GM20000 (cell line): ENCODE results near the gene PCNA.

ENCODE experiments used
- DNase-seq: peaks from one replicate; pipeline ENCODE4 v3.0.0; 2012; ENCODE audit warnings: low spot score
- TF ChIP-seq, protein P1 (sequence below): IDR thresholded peaks from 2 replicates; pipeline ENCODE4 v1.5.1; 2012; ENCODE audit warnings: mild to moderate bottlenecking, control low read depth; ENCODE audit errors: extremely low read depth, missing control alignments

PCNA gene

DNA sequence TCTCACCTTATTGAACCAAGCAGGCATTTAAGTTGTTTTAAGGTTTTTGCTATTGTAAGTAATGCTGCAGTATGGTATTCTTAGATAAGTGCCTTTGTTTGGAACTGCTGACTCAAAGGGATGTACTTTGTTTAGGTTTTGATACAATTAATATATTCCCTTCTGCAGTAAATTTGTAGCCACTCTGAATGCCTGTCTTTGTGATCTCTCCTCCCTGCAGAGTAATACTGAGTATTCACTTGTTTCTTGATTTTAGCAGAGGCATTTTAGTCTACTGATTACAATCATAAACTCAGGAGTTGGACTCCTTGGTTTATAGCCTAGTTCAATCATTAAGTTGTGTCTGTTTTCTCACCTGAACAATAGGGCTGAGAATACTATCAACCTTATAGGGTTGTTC lies 20.4 kb upstream of the PCNA start:
- no peak for DNase-seq
- TF ChIP-seq, protein P1, sequence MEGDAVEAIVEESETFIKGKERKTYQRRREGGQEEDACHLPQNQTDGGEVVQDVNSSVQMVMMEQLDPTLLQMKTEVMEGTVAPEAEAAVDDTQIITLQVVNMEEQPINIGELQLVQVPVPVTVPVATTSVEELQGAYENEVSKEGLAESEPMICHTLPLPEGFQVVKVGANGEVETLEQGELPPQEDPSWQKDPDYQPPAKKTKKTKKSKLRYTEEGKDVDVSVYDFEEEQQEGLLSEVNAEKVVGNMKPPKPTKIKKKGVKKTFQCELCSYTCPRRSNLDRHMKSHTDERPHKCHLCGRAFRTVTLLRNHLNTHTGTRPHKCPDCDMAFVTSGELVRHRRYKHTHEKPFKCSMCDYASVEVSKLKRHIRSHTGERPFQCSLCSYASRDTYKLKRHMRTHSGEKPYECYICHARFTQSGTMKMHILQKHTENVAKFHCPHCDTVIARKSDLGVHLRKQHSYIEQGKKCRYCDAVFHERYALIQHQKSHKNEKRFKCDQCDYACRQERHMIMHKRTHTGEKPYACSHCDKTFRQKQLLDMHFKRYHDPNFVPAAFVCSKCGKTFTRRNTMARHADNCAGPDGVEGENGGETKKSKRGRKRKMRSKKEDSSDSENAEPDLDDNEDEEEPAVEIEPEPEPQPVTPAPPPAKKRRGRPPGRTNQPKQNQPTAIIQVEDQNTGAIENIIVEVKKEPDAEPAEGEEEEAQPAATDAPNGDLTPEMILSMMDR: no peak

DNA sequence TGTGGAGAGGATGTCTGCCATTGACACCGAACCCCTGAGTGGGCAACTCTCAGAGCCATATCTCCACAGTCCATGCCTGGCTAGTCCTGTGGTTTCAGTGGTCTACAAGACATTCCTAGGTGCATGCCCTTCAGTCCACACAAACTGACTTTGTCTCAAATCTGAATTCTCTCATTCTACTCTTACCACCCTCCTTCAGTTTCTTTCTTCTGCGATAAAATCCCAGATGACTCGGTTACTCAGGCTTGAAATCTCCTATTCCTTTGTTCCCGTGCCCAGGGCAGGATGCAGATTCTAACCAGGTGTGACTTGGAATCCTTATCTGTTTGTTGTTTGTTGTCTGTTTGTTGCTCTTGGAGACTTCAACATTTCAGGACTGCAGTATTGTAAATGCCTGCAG lies 16.3 kb upstream of the PCNA start:
- DNase-seq: no peak
- TF ChIP-seq, protein P1: no peak

DNA sequence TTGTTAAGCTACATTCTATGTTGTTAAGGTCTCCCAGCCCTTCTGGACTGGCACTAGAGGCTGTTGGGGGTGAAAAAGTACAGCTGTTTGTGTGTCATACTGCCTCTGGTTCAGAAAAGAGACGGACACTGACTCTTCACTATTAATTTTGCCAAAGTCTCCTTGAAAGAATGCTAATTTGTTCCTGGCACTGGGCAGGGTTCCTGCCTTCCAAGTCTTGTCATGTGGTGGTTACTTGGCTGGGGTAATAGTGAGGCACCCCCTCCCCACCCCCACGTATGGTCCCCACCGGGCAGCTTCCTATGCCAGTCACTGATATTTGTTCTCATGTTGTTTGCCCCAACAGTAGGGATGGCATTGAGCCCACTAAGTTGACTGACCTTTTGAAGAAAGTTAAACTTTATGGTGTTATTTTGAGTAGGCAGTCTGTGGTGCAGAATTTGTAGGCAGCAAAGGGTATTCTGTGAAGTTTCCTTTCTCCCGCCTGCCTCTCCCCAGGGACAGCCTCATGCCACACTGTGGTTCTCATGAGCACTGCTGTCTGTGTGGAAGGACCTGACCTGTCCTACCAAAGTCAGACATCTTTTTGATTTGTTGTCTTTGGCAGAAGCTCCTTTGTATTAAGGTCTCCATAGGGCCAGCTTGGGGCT lies 15.7 kb upstream of the PCNA start:
- TF ChIP-seq, protein P1: no peak
- no peak for DNase-seq

DNA sequence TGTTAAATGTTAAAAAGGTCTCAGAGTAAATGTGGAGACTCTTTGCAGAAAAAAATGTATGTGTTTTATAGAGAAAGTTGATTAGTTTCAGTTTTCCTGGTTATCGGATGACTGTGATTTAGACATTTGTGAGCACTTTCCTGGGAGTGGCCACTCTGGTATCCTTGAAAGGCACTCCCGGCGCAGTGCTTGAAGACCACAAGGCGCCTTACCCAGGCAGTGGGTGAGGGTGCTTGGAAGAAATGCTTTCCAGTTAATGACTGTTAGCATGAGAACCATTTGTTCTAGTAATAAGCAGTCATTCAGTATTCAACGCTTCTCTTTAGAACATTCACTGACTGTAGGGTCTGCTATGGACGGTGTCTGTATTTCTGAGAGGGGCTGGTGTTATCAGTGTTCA lies 14.2 kb upstream of the PCNA start:
- DNase-seq: no peak
- TF ChIP-seq, protein P1: no peak

DNA sequence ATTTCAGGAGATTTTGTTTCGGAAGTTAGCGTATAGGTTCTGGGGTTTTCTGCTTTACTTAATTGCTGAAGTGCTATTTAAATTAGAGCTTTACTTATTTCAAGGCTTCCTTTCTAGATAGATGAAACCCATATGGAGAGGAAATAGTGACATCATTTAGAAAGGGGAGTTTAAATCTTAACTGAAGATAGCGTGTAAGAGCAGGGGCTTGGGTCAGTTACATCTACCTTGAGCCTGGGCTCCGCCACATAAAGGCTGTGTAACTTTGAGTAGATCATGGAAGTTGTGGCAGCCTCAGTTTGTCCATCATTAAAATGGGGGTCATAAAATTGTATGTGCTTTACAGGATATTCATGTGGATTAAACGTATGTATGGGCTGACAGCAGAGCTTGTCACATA lies 11.7 kb upstream of the PCNA start:
- DNase-seq: peak; percentile 34
- TF ChIP-seq, protein P1: no peak

DNA sequence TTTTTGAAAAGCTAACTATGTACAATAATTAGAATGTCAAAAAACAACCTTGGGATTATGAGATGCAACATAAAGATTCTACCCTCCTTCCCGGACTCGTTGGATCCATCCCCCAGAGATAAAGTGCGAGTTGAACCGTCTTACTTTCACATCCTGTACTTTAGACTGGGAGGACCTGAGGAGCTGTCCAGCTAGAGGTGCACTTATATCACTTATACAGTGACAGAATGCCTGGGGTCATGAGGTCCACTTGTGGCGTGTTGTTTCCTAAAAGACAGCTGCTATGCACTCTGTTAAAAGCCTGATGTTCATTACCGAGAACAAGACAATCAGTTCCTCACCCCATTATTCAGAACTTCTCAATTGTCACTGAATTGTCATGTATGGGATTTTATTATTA lies 9.1 kb upstream of the PCNA start:
- no peak for DNase-seq
- TF ChIP-seq, protein P1: no peak

DNA sequence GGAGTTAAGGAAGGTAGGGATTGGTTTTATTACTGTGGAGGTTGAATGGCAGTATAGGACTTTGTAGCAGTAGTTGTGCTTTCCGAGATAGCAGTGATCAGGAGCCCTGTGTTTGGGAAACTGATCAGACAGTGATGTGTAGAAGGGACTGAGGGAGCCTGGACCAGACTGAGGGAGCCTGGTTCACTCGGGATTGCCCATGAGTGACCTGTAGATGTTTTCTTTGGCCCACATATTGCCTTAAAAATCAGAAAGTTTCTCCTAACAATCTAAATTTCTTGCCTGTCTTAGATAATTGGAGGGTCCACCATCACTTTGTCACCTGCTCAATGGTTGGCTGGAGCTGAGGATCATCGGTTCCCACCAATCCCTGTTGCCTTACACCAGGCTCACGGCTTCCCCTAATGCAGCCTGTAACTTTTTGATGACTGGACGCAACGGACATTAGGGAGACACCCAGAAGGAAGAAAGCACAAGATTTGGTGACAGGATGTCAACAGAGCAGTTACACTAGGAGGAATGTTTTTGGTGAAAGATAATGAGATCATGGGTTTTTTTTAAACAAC lies 8.2 kb upstream of the PCNA start:
- DNase-seq: no peak
- TF ChIP-seq, protein P1: no peak
